ENCODE data around the gene PHEX. TPM values are rescaled to one million over a fixed set of nuclear protein-coding genes. Genes with fewer than 3 reads are reported as not detected.
A peak's percentile ranks its signal among the peaks of the same experiment; 100 is the strongest.

PHEX gene
- polyA plus RNA-seq, 1 donor (not counting 4 experiments of a cell fraction or from before 2014, with no cell fraction given) = 0.80 TPM

DNA sequence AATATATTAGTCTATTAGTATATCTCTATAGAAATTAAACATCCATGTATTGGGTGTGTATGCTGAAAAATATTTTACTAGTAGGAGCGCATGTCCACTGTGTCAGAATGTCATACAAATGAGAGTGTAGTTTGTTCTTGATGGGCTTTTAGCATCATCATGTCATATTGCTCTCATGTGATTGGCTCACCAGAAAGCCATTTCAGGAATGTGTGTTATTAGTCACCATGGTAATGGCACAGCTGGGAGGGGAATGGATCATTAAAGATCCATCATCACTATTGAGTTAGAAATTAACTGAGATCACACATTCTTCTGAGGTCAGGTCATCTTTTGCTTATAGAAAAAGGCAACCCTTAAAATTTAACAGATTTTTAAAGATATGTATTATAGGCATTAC is 77.3 kb downstream of the PHEX start:
- DNase-seq (ENCODE audit: low read depth, low spot score) (no peak), FAIRE-seq (no peak)
- Histone ChIP-seq H3K4me1 (ENCODE audit: control insufficient read depth, extremely low read depth, insufficient read depth, low read length) (peaks cover 2% of the 10 kb centered on the region), H3K79me2 (ENCODE audit: control insufficient read depth, insufficient read depth, low read length) (no peaks in the 10 kb centered on the region), H4K20me1 (ENCODE audit: control insufficient read depth, extremely low read depth, insufficient read depth, low read length) (no peaks in the 10 kb centered on the region), H2AFZ (ENCODE audit: control insufficient read depth, low read length) (no peak overlapping the region), H3K4me3 (ENCODE audit: control insufficient read depth in 2 of 3, extremely low read depth in 1 of 3, insufficient read depth in 2 of 3, low read depth in 1 of 3, low read length in 3 of 3) (no peak overlapping the region), H3K9me3 (ENCODE audit: control insufficient read depth, low read depth, low read length) (no peaks in the 10 kb centered on the region), H3K9ac (ENCODE audit: control insufficient read depth, extremely low read depth, insufficient read depth, low read length) (no peak overlapping the region), H3K36me3 (ENCODE audit: control insufficient read depth in 2 of 2, extremely low read depth in 1 of 2, insufficient read depth in 2 of 2, low read length in 2 of 2) (no peaks in the 10 kb centered on the region), H3K27ac (ENCODE audit: control insufficient read depth, insufficient read depth, low read length) (no peak overlapping the region), H3K9me1 (ENCODE audit: control insufficient read depth, extremely low read depth, insufficient read depth, low read length) (no peaks in the 10 kb centered on the region), H3K4me2 (ENCODE audit: control insufficient read depth, extremely low read depth, insufficient read depth, low read depth, low read length) (no peak overlapping the region), H3K27me3 (ENCODE audit: control insufficient read depth, extremely low read depth, insufficient read depth, low read length) (no peaks in the 10 kb centered on the region)
- no peak for TF ChIP-seq EZH2 (IDR thresholded peaks at IDR 0.05; ENCODE audit: low read length)
- TF ChIP-seq CTCF (optimal IDR thresholded peaks at IDR 0.05 in 1 of 3, IDR thresholded peaks at IDR 0.05 in 1 of 3, conservative IDR thresholded peaks at IDR 0.05 in 1 of 3; ENCODE audit: extremely low read depth in 1 of 3, insufficient read depth in 2 of 3, low read length in 3 of 3) = no peak
- dilution Hi-C loops (cut with MboI; ENCODE audit: extremely low pct_ligation_motif_present, low sequenced_read_pairs) = no loop called here

GRCh38 chrX:22110729-22111494 is 78.8 kb downstream of the PHEX start:
- TF ChIP-seq EZH2 (IDR thresholded peaks at IDR 0.05; ENCODE audit: low read length) (no peak), CTCF (optimal IDR thresholded peaks at IDR 0.05 in 1 of 3, IDR thresholded peaks at IDR 0.05 in 1 of 3, conservative IDR thresholded peaks at IDR 0.05 in 1 of 3; ENCODE audit: extremely low read depth in 1 of 3, insufficient read depth in 2 of 3, low read length in 3 of 3) (no peak)
- H2AFZ ChIP-seq (ENCODE audit: control insufficient read depth, low read length) = no peak overlapping the region
- no peak overlapping the region for H3K27ac ChIP-seq (ENCODE audit: control insufficient read depth, insufficient read depth, low read length)
- no peaks in the 10 kb centered on the region for H3K27me3 ChIP-seq (ENCODE audit: control insufficient read depth, extremely low read depth, insufficient read depth, low read length)
- no peaks in the 10 kb centered on the region for H3K9me1 ChIP-seq (ENCODE audit: control insufficient read depth, extremely low read depth, insufficient read depth, low read length)
- H3K9me3 ChIP-seq (ENCODE audit: control insufficient read depth, low read depth, low read length) = no peaks in the 10 kb centered on the region
- peaks cover 2% of the 10 kb centered on the region for H3K4me1 ChIP-seq (ENCODE audit: control insufficient read depth, extremely low read depth, insufficient read depth, low read length)
- H3K36me3 ChIP-seq (ENCODE audit: control insufficient read depth in 2 of 2, extremely low read depth in 1 of 2, insufficient read depth in 2 of 2, low read length in 2 of 2) = no peaks in the 10 kb centered on the region
- no peak overlapping the region for H3K9ac ChIP-seq (ENCODE audit: control insufficient read depth, extremely low read depth, insufficient read depth, low read length)
- no peak overlapping the region for H3K4me3 ChIP-seq (ENCODE audit: control insufficient read depth in 2 of 3, extremely low read depth in 1 of 3, insufficient read depth in 2 of 3, low read depth in 1 of 3, low read length in 3 of 3)
- dilution Hi-C loops (cut with MboI; ENCODE audit: extremely low pct_ligation_motif_present, low sequenced_read_pairs) = no loop called here
- H3K79me2 ChIP-seq (ENCODE audit: control insufficient read depth, insufficient read depth, low read length) = no peaks in the 10 kb centered on the region
- FAIRE-seq = peak; percentile 43
- no peak overlapping the region for H3K4me2 ChIP-seq (ENCODE audit: control insufficient read depth, extremely low read depth, insufficient read depth, low read depth, low read length)
- DNase-seq (ENCODE audit: low read depth, low spot score) = no peak
- no peaks in the 10 kb centered on the region for H4K20me1 ChIP-seq (ENCODE audit: control insufficient read depth, extremely low read depth, insufficient read depth, low read length)
